NCI-H1417 (cell line): ENCODE measurements around the gene KCNJ12.
A peak's percentile ranks its signal among the peaks of the same experiment; 100 is the strongest.
"Not testable (repeated sequence)": the region's sequence is repeated elsewhere in the genome, so short reads cannot be mapped to it uniquely, and the experiment has no call there.

Experiments
- DNase-seq, 3 experiments: peaks; one replicate each; lab custom pipeline; 2025; lab: John Stamatoyannopoulos, UW

Gene KCNJ12

GRCh38 chr17:21349358-21350050 lies 26.7 kb upstream of the KCNJ12 start:
- not testable (repeated sequence) for DNase-seq

- DNase-seq: not testable (repeated sequence)
Observed at GRCh38 chr17:21350495-21350894, 25.7 kb upstream of the KCNJ12 start.

- DNase-seq: no peak
Observed at GRCh38 chr17:21351366-21352065, 24.6 kb upstream of the KCNJ12 start.

GRCh38 chr17:21352221-21352980 lies 23.8 kb upstream of the KCNJ12 start:
- no peak for DNase-seq

GRCh38 chr17:21352981-21353265 lies 23.2 kb upstream of the KCNJ12 start:
- DNase-seq: no peak

- no peak for DNase-seq
Observed at GRCh38 chr17:21353326-21354010, 22.7 kb upstream of the KCNJ12 start.

- DNase-seq: no peak
Observed at GRCh38 chr17:21354796-21355385, 21.3 kb upstream of the KCNJ12 start.

- DNase-seq: no peak
Observed at GRCh38 chr17:21355586-21355985, 20.6 kb upstream of the KCNJ12 start.

- DNase-seq: no peak
Observed at GRCh38 chr17:21356537-21357127, 19.5 kb upstream of the KCNJ12 start.

GRCh38 chr17:21357281-21357680 lies 18.9 kb upstream of the KCNJ12 start:
- DNase-seq: no peak

- DNase-seq: peak in 1 of 3 experiments; percentile 26
Observed at GRCh38 chr17:21357696-21358656, 18.2 kb upstream of the KCNJ12 start.

- no peak for DNase-seq
Observed at GRCh38 chr17:21358682-21359482, 17.3 kb upstream of the KCNJ12 start.

- DNase-seq: no peak
Observed at GRCh38 chr17:21359483-21359840, 16.7 kb upstream of the KCNJ12 start.

- peak in 1 of 3 experiments; percentile 1 for DNase-seq
Observed at GRCh38 chr17:21360048-21360447, 16.1 kb upstream of the KCNJ12 start.

GRCh38 chr17:21361020-21361809 lies 14.9 kb upstream of the KCNJ12 start:
- no peak for DNase-seq

- no peak for DNase-seq
Observed at GRCh38 chr17:21362331-21362931, 13.7 kb upstream of the KCNJ12 start.

- no peak for DNase-seq
Observed at GRCh38 chr17:21363776-21364642, 12.1 kb upstream of the KCNJ12 start.

- DNase-seq: no peak
Observed at GRCh38 chr17:21365016-21365415, 11.1 kb upstream of the KCNJ12 start.
